GM12865 (cell line): ENCODE measurements around the gene TAF13.

Experiments
- DNase-seq: peaks from one replicate; pipeline ENCODE4 v3.0.0; 2010; ENCODE audit warnings: low read depth
- H3K4me3 ChIP-seq: 2 replicates; pipeline ENCODE4 v1.5.1; 2011; ENCODE audit warnings: mild to moderate bottlenecking, low read depth, low read length, control low read depth
- CTCF ChIP-seq: IDR thresholded peaks from 2 replicates; pipeline ENCODE4 v1.5.1; 2011; ENCODE audit warnings: low read length, control low read depth, low read depth, inconsistent platforms; ENCODE audit not compliant: insufficient read depth; ENCODE audit errors: missing control alignments

TAF13 gene

GRCh38 chr1:109094377-109094803 is 18.6 kb upstream of the TAF13 start:
- no peak overlapping the region for H3K4me3 ChIP-seq
- TF ChIP-seq CTCF = no peak
- no peak for DNase-seq

DNA sequence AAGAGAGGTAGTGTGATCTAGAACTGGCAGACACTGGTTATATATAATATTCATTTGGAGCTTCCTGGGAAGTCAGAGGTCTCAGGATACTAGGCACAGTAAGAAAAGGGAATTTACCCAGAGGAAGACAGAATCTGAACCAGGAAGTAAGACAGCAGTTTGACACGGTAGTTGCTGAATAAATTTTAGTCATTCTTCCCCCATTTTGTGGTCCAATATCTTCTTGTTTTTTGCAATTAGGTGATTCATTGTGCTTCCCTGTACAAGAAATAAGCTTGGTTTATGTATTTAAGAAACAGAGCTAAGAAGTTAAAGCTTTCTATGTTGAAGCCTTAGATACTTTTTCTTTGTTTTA is 16.0 kb upstream of the TAF13 start:
- no peak for DNase-seq
- TF ChIP-seq CTCF = no peak
- peak overlapping the region; percentile 89 for H3K4me3 ChIP-seq

GRCh38 chr1:109091078-109091838 is 15.5 kb upstream of the TAF13 start:
- peak overlapping the region; percentile 89 for H3K4me3 ChIP-seq
- TF ChIP-seq CTCF = no peak
- DNase-seq = peak; percentile 53

DNA sequence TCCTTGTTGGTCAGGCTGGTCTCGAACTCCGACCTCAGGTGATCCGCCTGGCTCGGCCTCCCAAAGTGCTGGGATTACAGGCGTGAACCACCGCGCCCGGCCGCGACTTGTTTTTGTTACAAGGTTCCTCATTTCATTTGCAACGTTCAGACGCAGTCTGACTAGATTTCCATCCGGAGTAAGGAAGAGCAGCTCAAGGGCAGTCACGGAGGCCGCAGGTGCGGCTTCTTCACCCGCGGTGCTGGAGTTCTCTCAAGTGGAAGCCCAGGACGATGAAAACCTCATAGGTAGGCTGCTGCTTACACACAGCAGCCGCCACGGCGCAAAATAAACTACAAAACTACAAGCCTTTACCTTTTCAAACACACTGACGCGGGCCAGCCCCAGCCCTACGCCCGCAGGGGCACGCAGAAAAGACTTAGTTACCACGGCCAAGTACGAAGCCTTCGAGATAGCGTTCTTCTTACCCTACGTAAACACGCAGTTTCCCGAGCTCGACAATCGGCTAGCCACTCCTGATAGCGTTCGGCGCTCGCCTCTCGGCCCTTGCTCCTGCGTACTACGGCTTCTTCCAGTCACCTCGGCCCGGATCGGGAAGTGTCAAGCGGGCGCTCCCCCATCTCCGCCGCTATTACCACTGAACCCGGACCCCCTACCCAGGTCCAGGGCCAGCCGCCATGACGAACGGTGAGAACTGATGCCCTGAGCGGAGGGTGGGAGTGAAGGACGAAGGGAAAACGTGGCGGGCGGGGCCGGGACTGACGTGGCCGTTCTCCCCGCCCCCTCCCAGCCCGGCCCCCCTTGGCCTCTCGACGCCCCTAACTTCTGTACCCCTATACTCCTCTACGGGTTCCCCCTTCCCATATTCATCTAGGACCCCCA is 14.6 kb upstream of the TAF13 start, which contains the start of gene TMEM167B:
TMEM167B (plus strand) TSS at position 569 of the 882 bp plus-strand sequence; CDS start at position 678, 109 bp downstream.
- no peak for TF ChIP-seq CTCF
- peak within 1 kb of the TSS; percentile 89 for H3K4me3 ChIP-seq
- peak; percentile 95 for DNase-seq

DNA sequence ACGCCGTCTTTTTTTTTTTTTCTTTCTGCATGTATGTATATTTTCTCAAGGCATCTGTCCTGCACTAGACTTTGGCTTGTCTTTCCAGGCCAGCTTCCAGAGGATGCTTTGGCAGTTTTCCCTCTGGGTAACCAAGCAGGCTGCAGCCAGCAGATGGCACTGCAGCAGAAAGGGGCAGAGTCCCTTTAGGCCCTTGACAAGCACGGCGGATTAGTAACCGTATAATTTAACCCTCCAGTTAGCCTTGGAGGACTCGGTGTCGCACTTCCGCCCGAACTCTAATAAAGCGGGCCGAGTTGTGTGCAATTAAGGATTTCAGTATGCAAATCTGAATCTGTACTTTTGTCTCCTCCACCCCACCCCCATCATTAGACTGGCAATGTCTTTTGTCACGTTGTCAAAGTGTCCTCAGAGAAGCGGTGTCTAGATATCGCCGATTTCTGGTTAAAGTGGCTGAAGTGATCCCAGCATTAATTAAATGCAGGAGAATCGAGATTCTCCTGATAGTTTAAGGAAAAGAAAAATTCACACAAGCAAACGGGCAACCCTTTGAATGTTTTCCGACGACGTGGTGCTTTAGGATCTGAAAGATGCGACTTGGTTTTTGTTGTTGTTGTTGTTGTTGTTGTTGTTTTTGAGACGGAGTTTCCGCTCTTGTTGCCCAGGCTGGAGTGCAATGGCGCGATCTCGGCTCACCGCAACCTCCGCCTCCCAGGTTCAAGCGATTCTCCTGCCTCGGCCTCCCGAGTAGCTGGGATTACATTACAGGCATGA is 13.6 kb upstream of the TAF13 start:
- peak; percentile 41 for TF ChIP-seq CTCF
- H3K4me3 ChIP-seq = peak overlapping the region; percentile 89

GRCh38 chr1:109084563-109085517 is 9.0 kb upstream of the TAF13 start:
- H3K4me3 ChIP-seq = no peak overlapping the region
- no peak for TF ChIP-seq CTCF
- no peak for DNase-seq

More for the DNA sequence above, 13.6 kb upstream of the TAF13 start:
- no peak for DNase-seq
